HepG2 (cell line): Measurements from ENCODE around the gene ARL9. TPM values are rescaled to one million over a fixed set of nuclear protein-coding genes. Genes with fewer than 3 reads are reported as not detected.

ENCODE experiments used
- ATAC-seq: fragments of 200-7000 bp; cut with Tn5 transposase; 3 replicates; pipeline ENCODE4 v1.9.1; 2020; ENCODE audit warnings: mild to moderate bottlenecking, moderate library complexity
- BruUV-seq: library from RNA; stranded (reverse); fragments of 400-500 nt; replicated peaks from 2 replicates; lab custom pipeline; 2021; lab: Mats Ljungman, UMichigan
- CTCF ChIA-PET: fragments of 300-600 bp; formaldehyde crosslinking; extraction: SDS; loops from one replicate; lab custom pipeline; 2021; ENCODE audit warnings: low total read pairs, inconsistent platforms, low intra/inter-chr PET ratio; lab: Yijun Ruan, JAX
- POLR2A ChIA-PET: fragments of 350-600 bp; sonication (Branson Sonifier 250); formaldehyde crosslinking; loops from one replicate; lab custom pipeline; 2020; ENCODE audit warnings: antibody characterized with exemption, inconsistent platforms; lab: Yijun Ruan, JAX
- DNase-seq: peaks from one replicate; pipeline ENCODE4 v3.0.0-alpha.2; 2015; ENCODE audit warnings: low spot score
- FAIRE-seq: peaks from 3 replicates; lab custom pipeline; 2011; peaks lifted over from hg19 to GRCh38; lab: Jason Lieb, UNC
- H2AFZ ChIP-seq: one replicate; pipeline ENCODE4 v1.6.1; 2011; ENCODE audit warnings: low read length, inconsistent platforms
- H3K27ac ChIP-seq: fragments of 300-600 bp; 3 replicates; pipeline ENCODE4 v1.8.0; 2011; ENCODE audit warnings: mixed run types, mild to moderate bottlenecking, mixed read lengths, low read length, inconsistent platforms; ENCODE audit not compliant: insufficient read depth; ENCODE audit errors: extremely low read length
- H3K27me3 ChIP-seq, 2 experiments: fragments of 200-600 bp in 1 of 2; 2 replicates in 1 of 2; 3 replicates in 1 of 2; pipeline versions ENCODE4 v1.6.0 to v1.8.0; 2011; ENCODE audit warnings: low read length in 2 of 2, mild to moderate bottlenecking in 2 of 2, moderate library complexity in 2 of 2, inconsistent platforms in 1 of 2; ENCODE audit not compliant: insufficient read depth in 2 of 2, control insufficient read depth in 1 of 2
- H3K36me3 ChIP-seq, 2 experiments: fragments of 200-600 bp in 1 of 2; replicated peaks in 1 of 2; 2 replicates in 1 of 2; 3 replicates in 1 of 2; pipeline versions ENCODE4 v1.5.1 to v1.8.0; 2011; ENCODE audit warnings: low read length in 2 of 2, inconsistent platforms in 1 of 2; ENCODE audit not compliant: insufficient read depth in 2 of 2, control insufficient read depth in 1 of 2
- H3K4me1 ChIP-seq: 2 replicates; pipeline ENCODE4 v1.5.1; 2012; ENCODE audit warnings: low read length, inconsistent platforms; ENCODE audit not compliant: insufficient read depth
- H3K4me2 ChIP-seq: 2 replicates; pipeline ENCODE4 v1.6.0; 2011; ENCODE audit warnings: low read depth, low read length, inconsistent platforms
- H3K4me3 ChIP-seq, 3 experiments: fragments of 200-600 bp in 1 of 3; sonication (generic), shearing (Covaris generic) in 1 of 3; replicated peaks in 1 of 3; 2 replicates each; pipeline ENCODE4 v1.5.1; 2011 to 2016; ENCODE audit warnings: low read length in 3 of 3, inconsistent platforms in 2 of 3, low read depth in 2 of 3, mild to moderate bottlenecking in 2 of 3, control low read depth in 1 of 3, mixed read lengths in 1 of 3; ENCODE audit not compliant: insufficient read depth in 1 of 3
- H3K79me2 ChIP-seq: one replicate; pipeline ENCODE4 v1.6.1; 2011; ENCODE audit warnings: low read length, inconsistent platforms; ENCODE audit not compliant: insufficient read depth
- H3K9ac ChIP-seq: 2 replicates; pipeline ENCODE4 v1.6.0; 2011; ENCODE audit warnings: mild to moderate bottlenecking, low read depth, low read length, inconsistent platforms; ENCODE audit not compliant: insufficient read depth
- H3K9me3 ChIP-seq: 2 replicates; pipeline ENCODE4 v1.5.1; 2012; ENCODE audit warnings: mild to moderate bottlenecking, low read length
- H4K20me1 ChIP-seq: 2 replicates; pipeline ENCODE4 v1.6.0; 2011; ENCODE audit warnings: inconsistent platforms, mild to moderate bottlenecking, low read length, moderate library complexity; ENCODE audit not compliant: insufficient read depth
- BATF2 ChIP-seq: sonication (generic); formaldehyde crosslinking; IDR thresholded peaks from 2 replicates; pipeline ENCODE4 v1.8.0; 2022; ENCODE audit warnings: mild to moderate bottlenecking, missing genetic modification reagents, moderate library complexity
- CHD2 ChIP-seq: IDR thresholded peaks from 2 replicates; pipeline ENCODE4 v1.6.1; 2011; ENCODE audit warnings: low read depth, low read length, improper control_type of control experiment
- POGZ ChIP-seq: sonication (generic); formaldehyde crosslinking; IDR thresholded peaks from 2 replicates; pipeline ENCODE4 v1.4.0; 2020; ENCODE audit warnings: mild to moderate bottlenecking, missing genetic modification reagents
- RFX3 ChIP-seq: IDR thresholded peaks from 2 replicates; pipeline ENCODE4 v1.6.1; 2016; ENCODE audit warnings: missing biosample characterization, missing genetic modification reagents
- SOX6 ChIP-seq, 2 experiments: fragments of 450-650 bp in 1 of 2; sonication (generic) in 1 of 2; formaldehyde crosslinking in 1 of 2; IDR thresholded peaks; 2 replicates each; pipeline versions ENCODE4 v1.4.0 to v1.6.1; 2017 to 2020; ENCODE audit warnings: antibody characterized with exemption in 1 of 2, mild to moderate bottlenecking in 1 of 2, missing genetic modification reagents in 1 of 2
- ZIK1 ChIP-seq: sonication (generic); formaldehyde crosslinking; IDR thresholded peaks from 2 replicates; pipeline ENCODE4 v1.5.0; 2020; ENCODE audit warnings: mild to moderate bottlenecking, low read depth, missing genetic modification reagents, borderline replicate concordance
- ZNF543 ChIP-seq: sonication (generic); formaldehyde crosslinking; IDR thresholded peaks from 2 replicates; pipeline ENCODE4 v1.4.0; 2020; ENCODE audit warnings: mild to moderate bottlenecking, missing genetic modification reagents
- ZNF629 ChIP-seq: sonication (generic); formaldehyde crosslinking; conservative IDR thresholded peaks from 2 replicates; pipeline ENCODE4 v1.5.0; 2020; ENCODE audit warnings: missing genetic modification reagents
- WGBS: methylation state at CpG from one replicate; pipeline ENCODE4 v1.1.6; 2017; ENCODE audit warnings: low lambda C conversion rate; 5-methylcytosine and 5-hydroxymethylcytosine counted together
- in situ Hi-C: cut with HindIII; loops from 2 replicates; pipeline ENCODE4 v1.10.0; 2017; ENCODE audit warnings: low pct_unique_long_range_greater_than_20kb; ENCODE audit not compliant: extremely low pct_ligation_motif_present
- intact Hi-C: fragments of 100-400 bp; cut with micrococcal nuclease; formaldehyde crosslinking; loops from one replicate; pipeline ENCODE4 v1.10.0; 2022; ENCODE audit not compliant: unreplicated experiment
- polyA plus RNA-seq, 8 experiments: library from polyadenylated mRNA; depleted of rRNA in 3 of 8; stranded (reverse) in 7 of 8; unstranded in 1 of 8; fragments of >200 nt; fragmentation: Illumina TruSeq in 4 of 8; extraction: Trizol in 4 of 8; gene quantifications; 2 replicates each; pipeline versions ENCODE4 v1.2.1 to v1.2.3, GENCODE V29; 2011 to 2016; ENCODE audit warnings: low read depth in 4 of 8, missing spikeins in 1 of 8, mixed read lengths in 1 of 8; ENCODE audit not compliant: insufficient read depth in 1 of 8
- total RNA-seq, 5 experiments: library from RNA; depleted of rRNA; stranded (reverse); fragments of >200 nt; fragmentation: Illumina TruSeq; extraction: Trizol; gene quantifications; 2 replicates each; pipeline ENCODE4 v1.2.3, GENCODE V29; 2016; ENCODE audit warnings: low read depth in 1 of 5
- TF ChIP-seq, protein P1 (sequence below): sonication (generic); formaldehyde crosslinking; IDR thresholded peaks from 2 replicates; pipeline ENCODE4 v1.4.0; 2020; ENCODE audit warnings: missing genetic modification reagents

The ARL9 gene
- total and polyA plus RNA-seq, 2 of the 13 experiments (the other 11 are each of a cell fraction or from before 2014, with no cell fraction given) = not detected

DNA sequence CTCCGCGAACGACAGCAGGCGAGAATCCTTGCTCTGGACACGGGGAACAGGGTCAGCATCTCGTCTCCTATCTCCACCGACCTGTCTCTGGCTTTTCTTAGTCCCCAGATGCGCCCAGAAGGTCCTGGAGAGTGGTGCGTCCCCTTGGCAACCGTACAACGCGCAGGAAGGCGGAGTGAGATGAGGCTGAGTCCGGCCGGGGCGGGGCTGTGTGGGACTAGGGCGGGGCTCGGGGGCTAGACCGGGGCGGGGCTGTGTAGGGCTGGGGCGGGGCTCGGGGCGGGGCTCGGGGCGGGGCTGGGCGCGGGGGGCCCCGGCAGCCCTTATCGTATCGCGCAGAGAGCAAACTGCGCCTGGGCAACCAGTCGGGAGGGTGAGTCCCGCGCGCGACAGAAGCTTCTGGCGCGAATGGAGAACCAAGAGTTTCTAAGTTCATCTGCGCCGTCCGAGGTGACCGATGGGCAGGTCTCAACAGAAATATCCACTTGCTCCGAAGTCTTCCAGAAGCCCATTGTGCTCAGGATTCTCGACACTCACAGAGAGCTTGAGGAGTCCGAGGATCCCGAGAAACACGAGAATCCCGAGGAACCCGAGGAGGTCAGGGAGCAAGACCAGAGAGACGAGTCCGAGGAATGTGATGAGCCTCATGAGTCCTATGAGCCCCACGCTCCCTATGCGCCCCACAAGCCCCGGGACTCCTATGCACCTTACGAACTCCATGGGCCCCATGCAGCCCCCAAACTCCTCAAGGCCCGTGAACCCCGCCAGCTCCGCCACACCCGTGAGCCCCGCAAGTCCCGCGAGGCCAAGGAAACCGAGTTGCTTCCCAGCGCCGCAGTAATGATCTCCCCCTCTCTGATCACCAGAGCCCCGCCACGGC is 24.9 kb downstream of the ARL9 start (continued):
- TF ChIP-seq POGZ = 0 out of 2 replicates have a peak, but pooled peaks have one; percentile 20
- TF ChIP-seq BATF2 = no peak
- peak; percentile 66 for TF ChIP-seq RFX3 (CRISPR knock-in tag)
- no peak for TF ChIP-seq ZIK1
- TF ChIP-seq CHD2 = peak; percentile 85

DNA sequence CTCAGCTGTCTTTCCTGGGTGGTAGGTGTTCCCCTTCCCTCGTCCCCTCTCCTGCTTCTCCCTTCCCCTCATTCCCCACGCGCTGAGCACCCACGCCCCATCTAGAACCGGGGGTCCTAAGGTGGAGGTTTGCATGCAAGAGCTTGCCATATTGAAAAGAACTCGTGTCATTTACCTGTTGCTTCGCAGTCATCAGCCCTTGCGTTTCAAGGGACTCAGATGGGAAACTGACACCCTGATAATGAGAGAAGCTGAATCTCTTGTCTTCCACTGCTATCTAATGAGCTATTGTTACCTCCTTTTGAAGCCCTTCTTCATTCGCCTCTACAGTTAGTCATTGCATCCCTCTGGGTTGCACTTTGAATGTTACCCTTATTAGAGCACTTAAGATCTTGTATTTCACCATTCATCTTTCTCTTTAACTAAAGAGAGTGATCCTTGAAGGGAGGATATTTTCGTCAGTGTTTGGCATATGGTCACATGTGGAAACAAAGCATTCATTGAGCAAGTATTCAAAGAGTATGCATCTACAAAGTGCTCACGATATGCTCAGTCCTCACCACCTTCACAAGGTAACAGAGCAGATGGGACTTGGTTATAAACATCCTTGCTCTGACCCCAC is 25.7 kb downstream of the ARL9 start:
- ATAC-seq (no peak), DNase-seq (no peak), FAIRE-seq (no peak)
- TF ChIP-seq ZNF543 = no peak
- TF ChIP-seq, protein P1, sequence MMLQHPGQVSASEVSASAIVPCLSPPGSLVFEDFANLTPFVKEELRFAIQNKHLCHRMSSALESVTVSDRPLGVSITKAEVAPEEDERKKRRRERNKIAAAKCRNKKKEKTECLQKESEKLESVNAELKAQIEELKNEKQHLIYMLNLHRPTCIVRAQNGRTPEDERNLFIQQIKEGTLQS = no peak
- TF ChIP-seq ZNF629 (CRISPR knock-in tag) = no peak
- no peak for TF ChIP-seq SOX6 (IDR thresholded peaks at IDR 0.05)
- no peak for TF ChIP-seq SOX6 (CRISPR knock-in tag; IDR thresholded peaks at IDR 0.05)
- in situ Hi-C loops (no loop called here), intact Hi-C loops (no loop called here)
- peak overlapping the region in 1 of 3 experiments; percentile 66; a peak in 1 of 6 replicates for H3K4me3 ChIP-seq
- ChIA-PET POLR2A (no interaction called here), CTCF (no interaction called here)
- no peaks in the 10 kb centered on the region for H4K20me1 ChIP-seq
- no peak overlapping the region for H3K27ac ChIP-seq
- peaks cover 10% of the 10 kb centered on the region for H3K4me1 ChIP-seq
- no TSS peak for BruUV-seq
- H3K79me2 ChIP-seq = no peaks in the 10 kb centered on the region
- H3K9ac ChIP-seq = no peak overlapping the region
- peak overlapping the region; percentile 97 for H3K4me2 ChIP-seq
- no peak overlapping the region for H2AFZ ChIP-seq
- 48% methylated on average over 11 of the region's 11 CpGs for WGBS
- no peaks in the 10 kb centered on the region for H3K36me3 ChIP-seq
- no peaks in the 10 kb centered on the region for H3K9me3 ChIP-seq
- H3K27me3 ChIP-seq = peaks cover 2 to 27% of the 10 kb centered on the region in 2 experiments; a peak in 3 of 5 replicates
